HG02870 (cell line): Measurements from ENCODE around the gene R3HDM1.
A peak's percentile ranks its signal among the peaks of the same experiment; 100 is the strongest.
"Not testable (repeated sequence)": the region's sequence is repeated elsewhere in the genome, so short reads cannot be mapped to it uniquely, and the experiment has no call there.

ENCODE experiments used
- ATAC-seq: cut with Tn5 transposase; IDR thresholded peaks from one replicate; pipeline ENCODE4 v1.9.1; 2021; ENCODE audit warnings: mild to moderate bottlenecking, moderate library complexity; ENCODE audit not compliant: unreplicated experiment

Gene R3HDM1

GRCh38 chr2:135701442-135701841 lies 170.2 kb downstream of the R3HDM1 start:
- no peak for ATAC-seq

DNA sequence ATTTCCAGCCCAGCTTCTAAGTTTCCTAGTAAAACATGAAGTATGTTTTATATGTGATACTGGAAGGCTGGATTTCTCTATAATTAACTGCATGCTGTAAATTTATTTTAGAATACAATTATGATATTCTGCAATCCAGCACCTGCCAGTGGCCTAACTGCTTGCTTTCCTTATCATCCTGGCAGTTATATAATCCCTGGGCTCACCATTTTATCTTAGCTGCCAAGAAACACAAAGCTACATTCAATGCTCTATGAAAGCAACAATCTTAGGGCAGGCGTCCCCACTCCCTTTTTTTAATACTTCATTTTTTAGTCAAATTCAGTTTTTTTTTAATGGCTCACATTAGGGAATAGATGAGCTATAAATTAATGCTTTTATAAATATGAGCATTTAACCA lies 172.0 kb downstream of the R3HDM1 start:
- no peak for ATAC-seq

GRCh38 chr2:135704075-135704474 lies 172.8 kb downstream of the R3HDM1 start:
- not testable (repeated sequence) for ATAC-seq

GRCh38 chr2:135708159-135708558 lies 176.9 kb downstream of the R3HDM1 start:
- ATAC-seq: no peak

GRCh38 chr2:135709992-135710391 lies 178.7 kb downstream of the R3HDM1 start:
- ATAC-seq: no peak

- ATAC-seq: not testable (repeated sequence)
These were observed 183.8 kb downstream of the R3HDM1 start for GRCh38 chr2:135715086-135715485.

DNA sequence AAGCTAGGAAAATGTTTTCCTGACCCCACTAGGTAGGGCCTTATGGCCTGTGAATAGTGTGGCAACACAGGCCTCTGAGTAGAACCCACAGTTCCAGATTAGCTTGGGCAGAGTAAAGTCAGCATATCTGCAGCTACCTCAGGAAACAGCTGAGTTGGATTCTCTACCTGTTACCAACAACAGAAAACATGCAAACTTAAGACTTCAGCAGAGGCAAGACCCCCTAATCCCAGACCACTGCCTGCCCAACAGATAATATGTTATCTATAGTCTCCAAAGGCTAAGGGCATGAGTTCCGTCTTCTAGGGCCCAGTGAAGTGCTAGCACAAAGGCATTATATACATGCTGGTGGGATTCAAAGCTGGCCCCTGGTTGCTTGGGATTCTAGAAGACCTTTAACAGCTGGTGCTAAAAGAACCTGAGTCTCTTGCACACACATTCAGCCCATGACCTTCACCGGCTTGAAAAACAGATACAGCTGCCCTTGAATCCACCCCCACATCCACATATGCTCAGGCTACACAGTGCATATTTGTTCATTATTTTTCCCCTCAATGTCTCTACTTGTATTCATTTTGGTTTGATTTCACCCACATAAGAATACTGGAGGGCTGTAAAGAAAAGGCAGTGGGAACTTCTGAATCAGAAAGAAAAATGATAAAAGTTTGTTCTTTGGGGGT lies 196.9 kb downstream of the R3HDM1 start:
- ATAC-seq: no peak

DNA sequence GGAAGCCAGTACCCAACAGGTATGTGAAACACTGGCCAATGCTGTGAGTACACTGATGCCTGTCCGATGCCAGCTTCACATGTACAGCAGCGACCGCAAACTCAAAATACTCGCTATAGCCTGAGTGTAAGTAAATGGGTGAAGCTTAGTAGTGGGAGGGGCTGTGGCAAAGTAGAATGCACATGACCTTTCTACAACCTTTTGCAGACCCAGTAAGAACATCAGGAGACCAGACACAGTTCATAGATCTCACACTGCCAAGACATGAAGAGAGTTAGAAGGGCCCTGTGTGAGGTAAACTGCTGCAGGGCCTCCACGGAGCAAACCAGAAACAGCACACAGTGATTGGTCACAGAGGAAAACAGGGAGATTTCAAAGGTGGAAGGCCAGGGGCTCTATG lies 201.3 kb downstream of the R3HDM1 start:
- no peak for ATAC-seq

- no peak for ATAC-seq
These were observed 201.8 kb downstream of the R3HDM1 start for GRCh38 chr2:135733045-135733444.

GRCh38 chr2:135736546-135736945 lies 205.3 kb downstream of the R3HDM1 start:
- ATAC-seq: no peak

GRCh38 chr2:135740206-135740605 lies 208.9 kb downstream of the R3HDM1 start:
- ATAC-seq: no peak

GRCh38 chr2:135741043-135741394 lies 209.7 kb downstream of the R3HDM1 start:
- no peak for ATAC-seq

DNA sequence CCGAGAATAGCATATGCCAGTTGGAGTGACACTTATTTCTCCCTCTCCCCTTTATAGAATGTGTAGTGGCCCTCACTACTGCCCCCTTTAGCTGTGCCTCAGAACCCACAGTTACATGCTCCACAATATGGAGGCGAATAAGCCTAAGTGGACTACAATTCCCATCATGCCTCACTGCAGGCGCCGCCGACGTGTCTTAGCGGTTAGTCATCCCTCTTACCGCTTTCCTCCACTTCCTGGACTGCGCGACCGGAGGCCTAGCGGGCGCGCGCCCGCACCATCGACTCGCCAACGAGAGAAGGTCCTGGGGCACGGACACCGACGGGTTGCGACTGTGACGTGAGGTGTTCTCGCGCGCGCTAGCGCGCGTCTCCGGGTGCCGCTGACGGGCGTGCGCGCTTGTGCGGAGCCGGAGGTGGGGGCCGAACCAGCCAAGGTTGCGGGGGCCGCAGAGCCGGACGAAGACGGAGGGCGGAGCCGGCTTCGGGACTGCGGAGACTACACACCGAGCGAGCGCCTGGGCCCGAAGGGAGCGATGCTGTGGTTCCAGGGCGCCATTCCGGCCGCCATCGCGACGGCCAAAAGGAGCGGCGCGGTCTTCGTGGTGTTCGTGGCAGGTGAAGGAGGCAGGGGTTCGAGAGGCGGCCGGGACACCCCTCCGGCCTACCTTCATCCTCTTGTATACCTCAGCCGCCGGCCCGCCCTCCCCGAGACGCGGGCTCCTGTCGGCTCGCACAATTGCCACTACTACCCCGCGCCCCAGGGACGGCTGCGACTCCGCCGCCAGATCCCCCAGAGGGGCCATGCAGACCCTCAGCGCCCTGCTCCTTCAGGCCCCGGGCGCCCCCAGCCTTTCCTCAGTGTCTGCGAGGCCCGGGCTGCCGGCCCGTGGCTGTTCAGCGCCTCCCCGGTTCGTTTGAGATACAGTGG lies 210.4 kb downstream of the R3HDM1 start, which contains the start of gene UBXN4:
Gene UBXN4 (plus strand): TSS at position 461 of the 930 bp plus-strand sequence. CDS start 75 bp downstream, at position 536.
- ATAC-seq: peak; percentile 83

DNA sequence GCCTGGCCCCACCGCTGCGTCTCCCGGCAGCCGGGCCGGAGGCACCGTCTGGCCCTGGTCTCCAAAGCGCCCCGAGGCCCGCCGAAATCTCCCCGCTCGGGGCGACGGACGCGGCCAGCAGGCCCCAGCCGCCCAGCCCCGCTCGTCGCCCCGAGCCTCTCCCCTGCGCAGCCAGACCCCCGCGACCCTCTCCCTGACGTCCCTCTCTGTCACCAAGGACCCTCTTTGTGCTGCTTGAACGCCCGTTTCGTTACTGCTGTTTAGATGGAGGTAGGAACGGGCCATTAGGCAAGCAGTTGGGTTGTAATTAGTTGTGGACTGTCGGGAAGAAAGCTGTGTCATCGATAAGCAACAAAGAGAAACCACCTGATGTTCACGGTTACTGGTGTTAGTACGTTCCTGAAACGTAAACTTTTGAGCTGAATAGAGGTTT lies 211.1 kb downstream of the R3HDM1 start:
- ATAC-seq: peak; percentile 15

- no peak for ATAC-seq
These were observed 212.6 kb downstream of the R3HDM1 start for GRCh38 chr2:135743860-135744259.

- no peak for ATAC-seq
These were observed 213.6 kb downstream of the R3HDM1 start for GRCh38 chr2:135744760-135745314.

DNA sequence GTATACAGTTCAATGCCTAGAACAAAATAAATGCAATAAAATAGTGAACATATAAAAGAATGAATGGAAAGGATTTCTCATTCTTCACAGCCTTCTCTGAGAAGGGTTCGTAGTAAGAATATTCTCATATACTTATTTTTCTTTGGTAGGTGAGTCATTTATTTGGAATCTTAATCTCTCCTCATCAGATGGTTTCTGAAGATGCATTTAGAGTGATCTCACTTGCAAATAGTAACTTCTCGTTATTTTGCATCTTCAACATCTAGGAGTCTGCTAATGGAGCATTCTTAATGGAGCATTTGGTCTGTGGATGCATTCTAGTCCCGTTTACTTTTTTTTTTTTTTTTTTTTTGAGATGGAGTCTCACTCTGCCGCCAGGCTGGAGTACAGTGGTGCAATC lies 214.3 kb downstream of the R3HDM1 start:
- no peak for ATAC-seq

GRCh38 chr2:135755573-135755972 lies 224.3 kb downstream of the R3HDM1 start:
- no peak for ATAC-seq

GRCh38 chr2:135756692-135757091 lies 225.4 kb downstream of the R3HDM1 start:
- ATAC-seq: no peak

DNA sequence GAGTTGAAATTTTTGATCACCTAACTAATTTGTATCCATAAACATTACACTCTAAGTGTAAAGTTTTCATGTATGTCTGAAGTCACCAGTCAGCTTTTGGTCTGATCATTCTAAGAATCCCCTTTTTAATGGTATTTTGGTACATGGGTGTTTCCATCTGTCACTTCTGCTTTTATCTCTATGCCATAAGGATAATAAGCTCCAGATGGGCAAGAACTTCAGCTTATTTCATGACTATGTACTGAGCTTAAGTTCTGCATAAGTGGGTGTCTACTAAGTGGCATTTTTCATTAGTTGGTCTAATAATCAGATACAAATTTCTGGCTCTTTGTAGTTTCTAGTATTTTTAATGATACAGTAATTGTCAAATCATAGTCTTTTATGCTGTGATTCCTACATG lies 230.7 kb downstream of the R3HDM1 start:
- no peak for ATAC-seq

GRCh38 chr2:135762530-135762929 lies 231.2 kb downstream of the R3HDM1 start:
- ATAC-seq: no peak

DNA sequence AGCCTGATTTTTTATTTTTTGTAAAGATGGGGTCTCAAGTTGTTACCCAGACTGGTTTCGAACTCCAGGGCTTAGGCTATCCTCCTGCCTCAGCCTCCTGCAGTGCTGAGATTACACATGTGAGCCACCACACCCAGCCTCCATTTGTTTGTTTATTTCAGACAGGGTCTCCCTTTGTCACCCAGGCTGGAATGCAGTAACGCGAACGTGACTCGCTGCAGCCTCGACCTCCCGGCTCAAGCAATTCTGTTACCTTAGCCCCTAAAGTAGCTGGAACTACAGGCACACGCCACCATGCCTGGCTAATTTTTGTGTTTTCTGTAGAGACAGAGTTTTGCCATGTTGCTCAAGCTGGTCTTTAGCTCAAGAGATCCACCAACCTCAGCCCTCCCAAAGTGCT lies 237.6 kb downstream of the R3HDM1 start:
- no peak for ATAC-seq
